ENCODE data around the gene MYO7A.

DNA sequence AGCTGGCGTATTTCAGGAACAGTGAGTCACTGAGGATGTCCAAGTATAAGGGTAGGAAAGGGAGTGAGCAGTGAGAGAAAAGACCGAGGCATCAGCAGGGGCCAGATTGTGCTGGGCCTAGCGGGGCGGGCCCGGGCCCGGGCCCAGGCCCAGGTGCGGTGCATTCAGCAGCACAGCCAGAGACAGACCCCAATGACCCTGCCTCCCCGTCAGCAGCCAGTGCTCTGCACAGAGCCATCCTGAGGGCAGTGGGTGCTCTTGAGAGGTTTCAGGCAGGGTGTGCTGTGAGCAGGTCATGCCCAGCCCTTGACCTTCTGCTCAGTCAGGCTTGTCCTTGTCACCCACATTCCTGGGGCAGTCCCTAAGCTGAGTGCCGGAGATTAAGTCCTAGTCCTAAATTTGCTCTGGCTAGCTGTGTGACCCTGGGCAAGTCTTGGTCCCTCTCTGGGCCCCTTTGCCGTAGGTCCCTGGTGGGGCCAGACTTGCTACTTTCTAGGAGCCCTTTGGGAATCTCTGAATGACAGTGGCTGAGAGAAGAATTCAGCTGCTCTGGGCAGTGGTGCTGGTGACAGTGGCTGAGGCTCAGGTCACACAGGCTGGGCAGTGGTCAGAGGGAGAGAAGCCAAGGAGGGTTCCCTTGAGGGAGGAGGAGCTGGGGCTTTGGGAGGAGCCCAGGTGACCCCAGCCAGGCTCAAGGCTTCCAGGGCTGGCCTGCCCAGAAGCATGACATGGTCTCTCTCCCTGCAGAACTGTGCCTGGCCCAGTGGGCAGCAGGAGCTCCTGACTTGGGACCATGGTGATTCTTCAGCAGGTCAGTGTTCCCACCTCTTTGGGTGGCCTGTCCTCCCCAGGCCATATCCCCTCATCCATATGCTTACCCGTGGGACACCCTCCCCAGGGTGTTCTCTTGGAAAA is 2.1 kb downstream of the MYO7A start:
- TF ChIP-seq POLR2A (IDR thresholded peaks at IDR 0.05) = no peak
- TF ChIP-seq, protein P1, sequence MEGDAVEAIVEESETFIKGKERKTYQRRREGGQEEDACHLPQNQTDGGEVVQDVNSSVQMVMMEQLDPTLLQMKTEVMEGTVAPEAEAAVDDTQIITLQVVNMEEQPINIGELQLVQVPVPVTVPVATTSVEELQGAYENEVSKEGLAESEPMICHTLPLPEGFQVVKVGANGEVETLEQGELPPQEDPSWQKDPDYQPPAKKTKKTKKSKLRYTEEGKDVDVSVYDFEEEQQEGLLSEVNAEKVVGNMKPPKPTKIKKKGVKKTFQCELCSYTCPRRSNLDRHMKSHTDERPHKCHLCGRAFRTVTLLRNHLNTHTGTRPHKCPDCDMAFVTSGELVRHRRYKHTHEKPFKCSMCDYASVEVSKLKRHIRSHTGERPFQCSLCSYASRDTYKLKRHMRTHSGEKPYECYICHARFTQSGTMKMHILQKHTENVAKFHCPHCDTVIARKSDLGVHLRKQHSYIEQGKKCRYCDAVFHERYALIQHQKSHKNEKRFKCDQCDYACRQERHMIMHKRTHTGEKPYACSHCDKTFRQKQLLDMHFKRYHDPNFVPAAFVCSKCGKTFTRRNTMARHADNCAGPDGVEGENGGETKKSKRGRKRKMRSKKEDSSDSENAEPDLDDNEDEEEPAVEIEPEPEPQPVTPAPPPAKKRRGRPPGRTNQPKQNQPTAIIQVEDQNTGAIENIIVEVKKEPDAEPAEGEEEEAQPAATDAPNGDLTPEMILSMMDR (IDR thresholded peaks at IDR 0.05) = no peak
- no peak for TF ChIP-seq POLR2AphosphoS5 (IDR thresholded peaks at IDR 0.05)
